ENCODE data around the gene SLC26A8.

DNA sequence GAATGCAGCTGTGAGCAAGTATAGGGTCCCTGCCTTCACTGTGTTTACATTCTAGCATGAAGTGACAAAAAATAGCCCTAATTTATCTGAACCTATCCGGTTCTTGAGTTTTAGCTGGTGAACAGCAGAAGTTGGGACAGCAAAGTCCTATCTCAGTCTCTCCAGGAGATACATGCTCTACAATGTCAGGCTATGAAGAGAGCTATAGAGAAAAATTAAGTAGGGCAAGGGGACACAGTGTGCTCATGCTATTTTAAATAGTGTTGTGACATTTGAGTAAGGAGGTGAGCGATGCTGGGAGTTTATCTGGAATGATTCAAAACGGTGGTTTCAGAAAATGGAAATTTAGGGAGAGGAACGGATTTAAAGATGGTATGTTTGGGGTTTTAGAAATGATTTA, 124.0 kb downstream of the SLC26A8 start:
- TF ChIP-seq CTCF (conservative IDR thresholded peaks at IDR 0.05) (no peak), EZH2 (IDR thresholded peaks at IDR 0.05; ENCODE audit: low read depth) (no peak)
